ENCODE results near the gene MTMR3.

DNA sequence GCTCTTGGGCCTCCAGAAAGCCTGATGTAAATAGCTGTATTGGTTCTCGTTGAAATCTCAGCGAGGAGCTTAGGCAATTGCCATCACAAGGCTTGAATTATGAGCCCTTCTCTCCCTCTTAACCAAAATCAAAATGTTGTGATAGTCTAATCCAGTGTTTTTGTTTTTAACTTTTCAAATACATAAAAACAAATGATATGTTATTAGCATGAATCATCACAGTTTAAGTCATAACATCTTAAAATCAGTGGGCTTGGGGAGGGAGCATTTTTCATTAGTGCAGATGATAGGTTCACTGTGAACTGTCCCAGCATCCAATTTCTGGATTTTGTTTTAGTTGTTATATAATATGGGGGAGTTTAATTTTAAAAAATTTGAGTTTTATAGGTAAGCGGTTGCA, 148.4 kb downstream of the MTMR3 start:
- no peak for TF ChIP-seq EZH2 (IDR thresholded peaks at IDR 0.05; ENCODE audit: insufficient read depth, poor library complexity, severe bottlenecking)
- no peak for TF ChIP-seq EZH2phosphoT487 (IDR thresholded peaks at IDR 0.05; ENCODE audit: insufficient read depth, low read depth)

All from GM23248 (cell line).